ENCODE data around the gene RYR2.

DNA sequence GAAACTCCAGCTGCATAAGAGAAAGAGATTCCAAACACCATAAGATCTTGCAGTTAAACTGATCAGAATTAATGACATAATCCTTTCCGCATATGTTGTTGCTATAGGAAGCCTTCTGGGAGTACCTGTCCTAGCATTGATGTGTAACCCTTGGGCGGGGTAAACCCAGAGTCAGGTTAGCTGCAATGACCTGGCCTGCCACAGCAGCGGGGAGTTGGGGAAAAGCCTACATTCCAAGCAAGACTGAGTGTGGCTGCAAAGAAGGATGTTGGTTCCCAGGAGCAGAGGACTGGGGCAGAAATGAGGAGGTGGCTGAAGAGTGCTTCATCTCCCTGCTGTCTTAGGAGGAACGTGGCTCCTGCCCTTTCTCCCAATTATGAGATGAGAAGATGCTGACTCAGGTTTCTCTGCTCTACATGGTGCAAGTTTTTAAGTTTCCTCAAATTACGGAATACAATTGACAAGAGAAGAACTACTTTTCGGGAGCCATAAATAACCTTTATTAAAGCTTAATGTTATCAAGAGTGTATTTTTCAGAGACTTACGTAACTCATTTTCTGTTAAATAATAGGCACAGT lies 142.1 kb downstream of the RYR2 start:
- TF ChIP-seq, protein P1, sequence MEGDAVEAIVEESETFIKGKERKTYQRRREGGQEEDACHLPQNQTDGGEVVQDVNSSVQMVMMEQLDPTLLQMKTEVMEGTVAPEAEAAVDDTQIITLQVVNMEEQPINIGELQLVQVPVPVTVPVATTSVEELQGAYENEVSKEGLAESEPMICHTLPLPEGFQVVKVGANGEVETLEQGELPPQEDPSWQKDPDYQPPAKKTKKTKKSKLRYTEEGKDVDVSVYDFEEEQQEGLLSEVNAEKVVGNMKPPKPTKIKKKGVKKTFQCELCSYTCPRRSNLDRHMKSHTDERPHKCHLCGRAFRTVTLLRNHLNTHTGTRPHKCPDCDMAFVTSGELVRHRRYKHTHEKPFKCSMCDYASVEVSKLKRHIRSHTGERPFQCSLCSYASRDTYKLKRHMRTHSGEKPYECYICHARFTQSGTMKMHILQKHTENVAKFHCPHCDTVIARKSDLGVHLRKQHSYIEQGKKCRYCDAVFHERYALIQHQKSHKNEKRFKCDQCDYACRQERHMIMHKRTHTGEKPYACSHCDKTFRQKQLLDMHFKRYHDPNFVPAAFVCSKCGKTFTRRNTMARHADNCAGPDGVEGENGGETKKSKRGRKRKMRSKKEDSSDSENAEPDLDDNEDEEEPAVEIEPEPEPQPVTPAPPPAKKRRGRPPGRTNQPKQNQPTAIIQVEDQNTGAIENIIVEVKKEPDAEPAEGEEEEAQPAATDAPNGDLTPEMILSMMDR (IDR thresholded peaks at IDR 0.05): no peak
- TF ChIP-seq FOXJ3 (CRISPR knock-in tag; IDR thresholded peaks at IDR 0.05) (no peak), POLR2AphosphoS5 (IDR thresholded peaks at IDR 0.05; ENCODE audit: low read depth, low read length) (no peak), ELF1 (IDR thresholded peaks at IDR 0.05) (no peak), YY1 (IDR thresholded peaks at IDR 0.05; ENCODE audit: low read depth) (no peak), EP300 (IDR thresholded peaks at IDR 0.05; ENCODE audit: borderline replicate concordance in 1 of 2, low read depth in 1 of 2, low read length in 1 of 2) (no peak), GABPA (IDR thresholded peaks at IDR 0.05; ENCODE audit: low read depth) (no peak), SIN3A (IDR thresholded peaks at IDR 0.05; ENCODE audit: borderline replicate concordance, low read depth, low read length) (no peak), TAF1 (IDR thresholded peaks at IDR 0.05; ENCODE audit: borderline replicate concordance, low read depth, low read length) (no peak)
- TF ChIP-seq, protein P2, sequence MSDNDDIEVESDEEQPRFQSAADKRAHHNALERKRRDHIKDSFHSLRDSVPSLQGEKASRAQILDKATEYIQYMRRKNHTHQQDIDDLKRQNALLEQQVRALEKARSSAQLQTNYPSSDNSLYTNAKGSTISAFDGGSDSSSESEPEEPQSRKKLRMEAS (IDR thresholded peaks at IDR 0.05; ENCODE audit: low read depth): no peak
- TF ChIP-seq, protein P3, sequence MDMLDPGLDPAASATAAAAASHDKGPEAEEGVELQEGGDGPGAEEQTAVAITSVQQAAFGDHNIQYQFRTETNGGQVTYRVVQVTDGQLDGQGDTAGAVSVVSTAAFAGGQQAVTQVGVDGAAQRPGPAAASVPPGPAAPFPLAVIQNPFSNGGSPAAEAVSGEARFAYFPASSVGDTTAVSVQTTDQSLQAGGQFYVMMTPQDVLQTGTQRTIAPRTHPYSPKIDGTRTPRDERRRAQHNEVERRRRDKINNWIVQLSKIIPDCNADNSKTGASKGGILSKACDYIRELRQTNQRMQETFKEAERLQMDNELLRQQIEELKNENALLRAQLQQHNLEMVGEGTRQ (IDR thresholded peaks at IDR 0.05; ENCODE audit: borderline replicate concordance, low read depth, low read length): no peak

Data from SK-N-SH (cell line).